Esophagus muscularis mucosa (tissue), 4 donors: ENCODE measurements around the gene TTC31.

Experiments
- EP300 ChIP-seq: sonication (generic); formaldehyde crosslinking; IDR thresholded peaks from one replicate; pipeline ENCODE4 v1.6.1; 2017; ENCODE audit warnings: antibody characterized with exemption
- POLR2A ChIP-seq: fragments of 450-650 bp; IDR thresholded peaks from one replicate; pipeline ENCODE4 v1.6.1; 2017; ENCODE audit warnings: antibody characterized with exemption, moderate library complexity, mild to moderate bottlenecking, low read depth
- POLR2AphosphoS5 ChIP-seq, 2 donors: sonication (generic); formaldehyde crosslinking; IDR thresholded peaks; one replicate each; pipeline ENCODE4 v1.6.1; 2017; ENCODE audit warnings: antibody characterized with exemption in 2 of 2
- TF ChIP-seq, protein P1 (sequence below), 3 experiments: fragments of 200-600 bp in 2 of 3; fragments of 450-650 bp in 1 of 3; sonication (generic) in 2 of 3; IDR thresholded peaks; one replicate each; pipeline ENCODE4 v1.5.1; 2017 to 2019; ENCODE audit warnings: antibody characterized with exemption in 3 of 3, mild to moderate bottlenecking in 2 of 3, moderate library complexity in 1 of 3

DNA sequence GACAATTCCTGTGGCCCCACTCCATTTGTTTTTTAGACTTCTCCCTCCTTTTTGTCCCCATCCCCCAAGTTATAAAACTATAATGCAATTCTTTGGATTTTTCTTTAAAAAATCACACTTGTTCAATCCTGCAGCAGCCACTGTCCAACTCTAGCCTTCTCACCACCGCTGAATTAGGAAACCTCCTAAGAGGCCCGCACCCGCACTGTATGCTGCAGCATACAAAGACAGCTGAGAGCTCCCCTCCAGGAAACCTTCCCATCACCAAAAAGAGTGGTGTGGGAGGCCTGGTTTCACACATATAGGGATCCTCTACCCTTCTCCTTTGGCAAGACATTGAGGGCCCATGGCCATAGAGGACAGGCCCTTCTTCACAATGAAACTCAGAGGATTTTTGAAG is 21.7 kb downstream of the TTC31 start:
- TF ChIP-seq EP300 = no peak
- TF ChIP-seq POLR2A = no peak
- TF ChIP-seq, protein P1, sequence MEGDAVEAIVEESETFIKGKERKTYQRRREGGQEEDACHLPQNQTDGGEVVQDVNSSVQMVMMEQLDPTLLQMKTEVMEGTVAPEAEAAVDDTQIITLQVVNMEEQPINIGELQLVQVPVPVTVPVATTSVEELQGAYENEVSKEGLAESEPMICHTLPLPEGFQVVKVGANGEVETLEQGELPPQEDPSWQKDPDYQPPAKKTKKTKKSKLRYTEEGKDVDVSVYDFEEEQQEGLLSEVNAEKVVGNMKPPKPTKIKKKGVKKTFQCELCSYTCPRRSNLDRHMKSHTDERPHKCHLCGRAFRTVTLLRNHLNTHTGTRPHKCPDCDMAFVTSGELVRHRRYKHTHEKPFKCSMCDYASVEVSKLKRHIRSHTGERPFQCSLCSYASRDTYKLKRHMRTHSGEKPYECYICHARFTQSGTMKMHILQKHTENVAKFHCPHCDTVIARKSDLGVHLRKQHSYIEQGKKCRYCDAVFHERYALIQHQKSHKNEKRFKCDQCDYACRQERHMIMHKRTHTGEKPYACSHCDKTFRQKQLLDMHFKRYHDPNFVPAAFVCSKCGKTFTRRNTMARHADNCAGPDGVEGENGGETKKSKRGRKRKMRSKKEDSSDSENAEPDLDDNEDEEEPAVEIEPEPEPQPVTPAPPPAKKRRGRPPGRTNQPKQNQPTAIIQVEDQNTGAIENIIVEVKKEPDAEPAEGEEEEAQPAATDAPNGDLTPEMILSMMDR (IDR thresholded peaks at IDR 0.05) = no peak
- no peak for TF ChIP-seq POLR2AphosphoS5 (IDR thresholded peaks at IDR 0.05)
